Astrocyte (in vitro differentiated cells and primary cell): ENCODE results near the gene KRTAP1-3. TPM values are rescaled to one million over a fixed set of nuclear protein-coding genes. Genes with fewer than 3 reads are reported as not detected.

Source experiments
- DNase-seq: peaks from one replicate; pipeline ENCODE4 v3.0.0-alpha.2; 2010; ENCODE audit warnings: low read depth
- FAIRE-seq: peaks from 2 replicates; lab custom pipeline; 2011; peaks lifted over from hg19 to GRCh38; lab: Jason Lieb, UNC
- H2AFZ ChIP-seq: 2 replicates; pipeline ENCODE4 v1.6.0; 2012; ENCODE audit warnings: low read depth, low read length, inconsistent platforms
- H3K27ac ChIP-seq: 2 replicates; pipeline ENCODE4 v1.5.1; 2011; ENCODE audit warnings: low read depth, low read length, inconsistent platforms
- H3K27me3 ChIP-seq: 2 replicates; pipeline ENCODE4 v1.6.0; 2011; ENCODE audit warnings: low read length, inconsistent platforms; ENCODE audit not compliant: insufficient read depth
- H3K36me3 ChIP-seq: 2 replicates; pipeline ENCODE4 v1.5.1; 2011; ENCODE audit warnings: low read length, inconsistent platforms; ENCODE audit not compliant: insufficient read depth
- H3K4me1 ChIP-seq: 2 replicates; pipeline ENCODE4 v1.5.1; 2011; ENCODE audit warnings: low read length, inconsistent platforms; ENCODE audit not compliant: insufficient read depth
- H3K4me2 ChIP-seq: 2 replicates; pipeline ENCODE4 v1.6.0; 2012; ENCODE audit warnings: low read length, inconsistent platforms
- H3K4me3 ChIP-seq: 2 replicates; pipeline ENCODE4 v1.5.1; 2011; ENCODE audit warnings: low read depth, mild to moderate bottlenecking, low read length, inconsistent platforms; ENCODE audit not compliant: insufficient read depth
- H3K79me2 ChIP-seq: 2 replicates; pipeline ENCODE4 v1.6.0; 2012; ENCODE audit warnings: mild to moderate bottlenecking, low read length, inconsistent platforms; ENCODE audit not compliant: insufficient read depth
- H3K9ac ChIP-seq: 2 replicates; pipeline ENCODE4 v1.6.0; 2012; ENCODE audit warnings: mild to moderate bottlenecking, low read length, inconsistent platforms
- H3K9me3 ChIP-seq: 2 replicates; pipeline ENCODE4 v1.5.1; 2012; ENCODE audit warnings: low read depth, mild to moderate bottlenecking, low read length, inconsistent platforms; ENCODE audit not compliant: insufficient read depth
- H4K20me1 ChIP-seq: 2 replicates; pipeline ENCODE4 v1.6.0; 2012; ENCODE audit warnings: low read length, inconsistent platforms; ENCODE audit not compliant: insufficient read depth
- H3K27ac Mint-ChIP-seq: one replicate; pipeline ENCODE4 v1.8.0; 2021; ENCODE audit warnings: mild to moderate bottlenecking, mixed read lengths; ENCODE audit not compliant: unreplicated experiment
- H3K27me3 Mint-ChIP-seq: one replicate; pipeline ENCODE4 v1.8.0; 2021; ENCODE audit warnings: low read depth, mixed read lengths; ENCODE audit not compliant: unreplicated experiment
- H3K36me3 Mint-ChIP-seq: one replicate; pipeline ENCODE4 v1.8.0; 2021; ENCODE audit warnings: low read depth, mixed read lengths; ENCODE audit not compliant: unreplicated experiment
- H3K4me1 Mint-ChIP-seq: one replicate; pipeline ENCODE4 v1.8.0; 2021; ENCODE audit warnings: low read depth, mixed read lengths; ENCODE audit not compliant: unreplicated experiment
- H3K4me3 Mint-ChIP-seq: one replicate; pipeline ENCODE4 v1.8.0; 2021; ENCODE audit warnings: mild to moderate bottlenecking, moderate library complexity, mixed read lengths; ENCODE audit not compliant: unreplicated experiment
- H3K9me3 Mint-ChIP-seq: one replicate; pipeline ENCODE4 v1.8.0; 2021; ENCODE audit warnings: mild to moderate bottlenecking, mixed read lengths; ENCODE audit not compliant: unreplicated experiment
- CTCF ChIP-seq: IDR thresholded peaks from 2 replicates; pipeline ENCODE4 v1.5.1; 2011; ENCODE audit warnings: low read depth, mild to moderate bottlenecking, inconsistent platforms, low read length, moderate library complexity; ENCODE audit not compliant: insufficient read depth
- EZH2 ChIP-seq: IDR thresholded peaks from 2 replicates; pipeline ENCODE4 v1.6.1; 2012; ENCODE audit warnings: mild to moderate bottlenecking, low read length, inconsistent platforms; ENCODE audit not compliant: insufficient read depth
- total RNA-seq: library from RNA; stranded (reverse); gene quantifications from 2 replicates; pipeline ENCODE4 v1.2.1, GENCODE V29; 2021

The KRTAP1-3 gene
- total RNA-seq, 1 donor from 2014 or later: not detected

GRCh38 chr17:41037853-41038350 is 3.2 kb upstream of the KRTAP1-3 start:
- no peak for TF ChIP-seq CTCF
- no peak for TF ChIP-seq EZH2
- H3K4me1 ChIP-seq: no peaks in the 10 kb centered on the region
- H3K27me3 ChIP-seq: no peaks in the 10 kb centered on the region
- no peaks in the 10 kb centered on the region for H3K79me2 ChIP-seq
- no peak overlapping the region for H3K4me2 ChIP-seq
- DNase-seq (no peak), FAIRE-seq (no peak)
- Mint-ChIP-seq H3K4me1 (no peaks in the 10 kb centered on the region), H3K9me3 (no peaks in the 10 kb centered on the region), H3K27ac (no peak overlapping the region), H3K4me3 (no peak overlapping the region), H3K27me3 (no peaks in the 10 kb centered on the region), H3K36me3 (no peaks in the 10 kb centered on the region)
- no peak overlapping the region for H2AFZ ChIP-seq
- H3K4me3 ChIP-seq: no peak overlapping the region
- no peaks in the 10 kb centered on the region for H3K36me3 ChIP-seq
- H3K9me3 ChIP-seq: no peaks in the 10 kb centered on the region
- H3K27ac ChIP-seq: no peak overlapping the region
- no peak overlapping the region for H3K9ac ChIP-seq
- no peaks in the 10 kb centered on the region for H4K20me1 ChIP-seq

GRCh38 chr17:41029633-41030245 is 4.9 kb downstream of the KRTAP1-3 start, which contains the start of gene KRTAP1-4:
Gene KRTAP1-4 (minus strand): TSS chr17:41030195. CDS start chr17:41030078, 117 bp downstream.
- Histone ChIP-seq H3K79me2 (no peaks in the 10 kb centered on the region), H3K4me3 (no peak within 1 kb of the TSS), H4K20me1 (no peaks in the 10 kb centered on the region), H3K27me3 (no peaks in the 10 kb centered on the region), H3K9me3 (no peaks in the 10 kb centered on the region), H3K9ac (no peak within 1 kb of the TSS), H3K4me1 (peaks cover 5% of the 10 kb centered on the region), H3K4me2 (no peak within 1 kb of the TSS), H3K27ac (no peak within 1 kb of the TSS), H3K36me3 (no peaks in the 10 kb centered on the region), H2AFZ (no peak within 1 kb of the TSS)
- H3K9me3 Mint-ChIP-seq: no peaks in the 10 kb centered on the region
- DNase-seq (no peak), FAIRE-seq (no peak)
- H3K4me1 Mint-ChIP-seq: no peaks in the 10 kb centered on the region
- H3K36me3 Mint-ChIP-seq: no peaks in the 10 kb centered on the region
- no peak within 1 kb of the TSS for H3K27ac Mint-ChIP-seq
- no peaks in the 10 kb centered on the region for H3K27me3 Mint-ChIP-seq
- H3K4me3 Mint-ChIP-seq: no peak within 1 kb of the TSS
- TF ChIP-seq EZH2 (no peak), CTCF (no peak)
